ENCODE data around the gene PER2. TPM values are rescaled to one million over a fixed set of nuclear protein-coding genes. Genes with fewer than 3 reads are reported as not detected.

PER2 gene
- total and polyA plus RNA-seq, 2 of the 13 experiments (the other 11 are each of a cell fraction or from before 2014, with no cell fraction given) = 5.1 to 9.4 TPM

DNA sequence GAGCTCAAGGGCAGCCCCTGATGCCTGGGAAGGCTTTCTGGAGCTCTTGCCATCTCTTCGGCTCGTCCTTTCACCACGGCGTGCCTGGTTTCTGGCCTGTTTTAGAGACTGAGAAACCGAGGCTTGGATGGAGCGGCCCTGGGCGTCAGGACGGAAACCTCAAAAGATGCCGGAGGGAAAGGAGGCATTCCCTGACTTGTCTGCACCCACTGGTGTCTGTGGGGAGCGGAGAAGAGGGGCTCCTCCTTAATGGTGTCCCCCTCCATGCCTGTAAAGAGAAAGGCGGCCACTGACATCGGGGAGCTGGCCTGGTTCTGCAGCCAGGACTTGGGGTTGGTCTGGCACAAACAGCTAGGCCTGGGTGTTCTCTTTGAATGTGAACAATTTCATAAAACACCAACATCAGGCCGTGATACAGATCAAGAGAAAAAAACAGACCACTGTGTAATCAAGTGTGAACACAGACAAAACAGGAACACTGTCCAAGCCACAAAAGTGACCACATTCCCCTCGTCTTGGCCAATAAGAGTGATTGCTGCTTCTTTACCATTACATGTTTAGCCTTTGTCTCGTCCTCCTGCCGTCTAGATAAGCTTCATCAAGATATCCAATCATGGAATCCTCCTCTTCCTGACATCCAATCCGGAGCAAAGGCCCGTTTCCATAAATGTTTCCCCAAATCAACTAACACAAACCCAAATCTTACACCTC is 84.3 kb downstream of the PER2 start (continued):
- TF ChIP-seq, protein P1, sequence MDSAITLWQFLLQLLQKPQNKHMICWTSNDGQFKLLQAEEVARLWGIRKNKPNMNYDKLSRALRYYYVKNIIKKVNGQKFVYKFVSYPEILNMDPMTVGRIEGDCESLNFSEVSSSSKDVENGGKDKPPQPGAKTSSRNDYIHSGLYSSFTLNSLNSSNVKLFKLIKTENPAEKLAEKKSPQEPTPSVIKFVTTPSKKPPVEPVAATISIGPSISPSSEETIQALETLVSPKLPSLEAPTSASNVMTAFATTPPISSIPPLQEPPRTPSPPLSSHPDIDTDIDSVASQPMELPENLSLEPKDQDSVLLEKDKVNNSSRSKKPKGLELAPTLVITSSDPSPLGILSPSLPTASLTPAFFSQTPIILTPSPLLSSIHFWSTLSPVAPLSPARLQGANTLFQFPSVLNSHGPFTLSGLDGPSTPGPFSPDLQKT (CRISPR knock-in tag; IDR thresholded peaks at IDR 0.05; ENCODE audit: borderline replicate concordance) = no peak
- TF ChIP-seq, protein P2, sequence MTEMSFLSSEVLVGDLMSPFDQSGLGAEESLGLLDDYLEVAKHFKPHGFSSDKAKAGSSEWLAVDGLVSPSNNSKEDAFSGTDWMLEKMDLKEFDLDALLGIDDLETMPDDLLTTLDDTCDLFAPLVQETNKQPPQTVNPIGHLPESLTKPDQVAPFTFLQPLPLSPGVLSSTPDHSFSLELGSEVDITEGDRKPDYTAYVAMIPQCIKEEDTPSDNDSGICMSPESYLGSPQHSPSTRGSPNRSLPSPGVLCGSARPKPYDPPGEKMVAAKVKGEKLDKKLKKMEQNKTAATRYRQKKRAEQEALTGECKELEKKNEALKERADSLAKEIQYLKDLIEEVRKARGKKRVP (CRISPR knock-in tag; IDR thresholded peaks at IDR 0.05) = no peak
- peak; percentile 67; the same call in 1 of the 2 replicates for TF ChIP-seq ZNF747 (CRISPR knock-in tag; IDR thresholded peaks at IDR 0.05; ENCODE audit: borderline replicate concordance)
- no peak for TF ChIP-seq CBX2 (IDR thresholded peaks at IDR 0.05; ENCODE audit: low read depth, low read length)
- 0 out of 2 replicates have a peak, but pooled peaks have one; percentile 19 for TF ChIP-seq CBX2 (CRISPR knock-in tag; IDR thresholded peaks at IDR 0.05; ENCODE audit: low read depth)
- TF ChIP-seq CBFB (CRISPR knock-in tag; IDR thresholded peaks at IDR 0.05) = no peak
- TF ChIP-seq ZNF850 (CRISPR knock-in tag; conservative IDR thresholded peaks at IDR 0.05) = 0 out of 2 replicates have a peak, but pooled peaks have one; percentile 17
- no peak for TF ChIP-seq ZNF367 (CRISPR knock-in tag; IDR thresholded peaks at IDR 0.05; ENCODE audit: borderline replicate concordance)
- no peak for TF ChIP-seq POLR2G (IDR thresholded peaks at IDR 0.05; ENCODE audit: low read depth, low read length)
- no peak for TF ChIP-seq MXI1 (IDR thresholded peaks at IDR 0.05; ENCODE audit: borderline replicate concordance, low read depth, low read length)
- TF ChIP-seq HHEX (CRISPR knock-in tag; IDR thresholded peaks at IDR 0.05) = no peak
